ENCODE measurements around the gene XYLT2. TPM values are rescaled to one million over a fixed set of nuclear protein-coding genes. Genes with fewer than 3 reads are reported as not detected.
A peak's percentile ranks its signal among the peaks of the same experiment; 100 is the strongest.

Gene XYLT2
- total and polyA plus RNA-seq, 2 donors (not counting 3 experiments of a cell fraction or from before 2014, with no cell fraction given), result 19.1 to 26.6 TPM

- peak; percentile 7 for TF ChIP-seq POLR2AphosphoS5 (IDR thresholded peaks at IDR 0.05; ENCODE audit: insufficient read depth, low read depth, low read length)
- no peak for TF ChIP-seq MAX (IDR thresholded peaks at IDR 0.05; ENCODE audit: insufficient read depth, insufficient read length)
- TF ChIP-seq GATA2 (IDR thresholded peaks at IDR 0.05; ENCODE audit: insufficient read depth, insufficient read length, low read depth, low read length), result no peak
- dilution Hi-C loops (cut with MboI; ENCODE audit: extremely low pct_ligation_motif_present, low sequenced_read_pairs), result no loop called here
- Histone ChIP-seq H3K27ac (ENCODE audit: insufficient read depth, low read depth, low read length) (no peak overlapping the region), H2AFZ (ENCODE audit: low read depth, low read length) (no peak overlapping the region), H3K27me3 (ENCODE audit: control insufficient read depth in 2 of 2, insufficient read depth in 2 of 2, low read length in 2 of 2) (no peaks in the 10 kb centered on the region), H3K9ac (replicated peaks; ENCODE audit: extremely low read depth, insufficient read depth, low read length) (no peak overlapping the region), H4K20me1 (replicated peaks; ENCODE audit: control insufficient read depth, extremely low read depth, insufficient read depth, low read length) (no peaks in the 10 kb centered on the region), H3K36me3 (ENCODE audit: control insufficient read depth in 2 of 2, extremely low read depth in 1 of 2, insufficient read depth in 2 of 2, low read length in 2 of 2) (peaks cover 0 to 32% of the 10 kb centered on the region in 2 experiments), H3K9me3 (replicated peaks; ENCODE audit: control insufficient read depth, insufficient read depth, low read length) (no peaks in the 10 kb centered on the region), H3K79me2 (ENCODE audit: control insufficient read depth, insufficient read depth, low read length) (no peaks in the 10 kb centered on the region), H3K4me3 (replicated peaks in 1 of 3; ENCODE audit: insufficient read depth in 1 of 3, low read depth in 1 of 3, low read length in 3 of 3) (no peak overlapping the region), H3K4me1 (ENCODE audit: control insufficient read depth, extremely low read depth, insufficient read depth, low read length) (no peaks in the 10 kb centered on the region), H3K9me1 (replicated peaks; ENCODE audit: control insufficient read depth, extremely low read depth, insufficient read depth, low read length) (no peaks in the 10 kb centered on the region), H3K4me2 (ENCODE audit: insufficient read depth, low read length) (no peak overlapping the region)
- CTCF ChIA-PET, result interaction anchor here (1.2 to 4.2 kb wide), 7 partner anchors 11 to 141 kb away, joined by 4 to 30 read pairs (median 11); partner anchors contain the start of genes LRRC59, RSAD1 and XYLT2
- FAIRE-seq, result no peak
- POLR2A ChIA-PET, result no interaction called here
- DNase-seq (ENCODE audit: low read depth, low spot score), result peak; percentile 25
- BruUV-seq (replicated peaks), result no TSS peak
- intact Hi-C loops (cut with micrococcal nuclease), result no loop called here
Measured at GRCh38 chr17:50363217-50364060, 17.5 kb downstream of the XYLT2 start.

GRCh38 chr17:50364061-50364458 lies 18.1 kb downstream of the XYLT2 start:
- Histone ChIP-seq H3K9ac (replicated peaks; ENCODE audit: extremely low read depth, insufficient read depth, low read length) (no peak overlapping the region), H3K27me3 (ENCODE audit: control insufficient read depth in 2 of 2, insufficient read depth in 2 of 2, low read length in 2 of 2) (no peaks in the 10 kb centered on the region), H3K9me1 (replicated peaks; ENCODE audit: control insufficient read depth, extremely low read depth, insufficient read depth, low read length) (no peaks in the 10 kb centered on the region), H4K20me1 (replicated peaks; ENCODE audit: control insufficient read depth, extremely low read depth, insufficient read depth, low read length) (no peaks in the 10 kb centered on the region), H3K9me3 (replicated peaks; ENCODE audit: control insufficient read depth, insufficient read depth, low read length) (no peaks in the 10 kb centered on the region), H3K36me3 (ENCODE audit: control insufficient read depth in 2 of 2, extremely low read depth in 1 of 2, insufficient read depth in 2 of 2, low read length in 2 of 2) (peaks cover 0 to 27% of the 10 kb centered on the region in 2 experiments), H2AFZ (ENCODE audit: low read depth, low read length) (no peak overlapping the region), H3K27ac (ENCODE audit: insufficient read depth, low read depth, low read length) (no peak overlapping the region), H3K79me2 (ENCODE audit: control insufficient read depth, insufficient read depth, low read length) (no peaks in the 10 kb centered on the region), H3K4me3 (replicated peaks in 1 of 3; ENCODE audit: insufficient read depth in 1 of 3, low read depth in 1 of 3, low read length in 3 of 3) (no peak overlapping the region), H3K4me2 (ENCODE audit: insufficient read depth, low read length) (no peak overlapping the region), H3K4me1 (ENCODE audit: control insufficient read depth, extremely low read depth, insufficient read depth, low read length) (no peaks in the 10 kb centered on the region)
- dilution Hi-C loops (cut with MboI; ENCODE audit: extremely low pct_ligation_motif_present, low sequenced_read_pairs), result no loop called here
- BruUV-seq (replicated peaks), result no TSS peak
- TF ChIP-seq JUN (IDR thresholded peaks at IDR 0.05; ENCODE audit: borderline replicate concordance, insufficient read depth, insufficient read length, low read depth) (no peak), MAX (IDR thresholded peaks at IDR 0.05; ENCODE audit: insufficient read depth, insufficient read length) (no peak), GATA2 (IDR thresholded peaks at IDR 0.05; ENCODE audit: insufficient read depth, insufficient read length, low read depth, low read length) (no peak), FOS (IDR thresholded peaks at IDR 0.05; ENCODE audit: borderline replicate concordance, insufficient read depth, low read length) (no peak), EZH2 (IDR thresholded peaks at IDR 0.05; ENCODE audit: borderline replicate concordance, low read depth, low read length, severe bottlenecking) (no peak), POLR2A (IDR thresholded peaks at IDR 0.05; ENCODE audit: low read depth, low read length) (no peak), POLR2AphosphoS5 (IDR thresholded peaks at IDR 0.05; ENCODE audit: insufficient read depth, low read depth, low read length) (no peak), CTCF (IDR thresholded peaks at IDR 0.05; ENCODE audit: extremely low read depth in 1 of 2, insufficient read depth in 1 of 2, low read depth in 1 of 2, low read length in 2 of 2) (no peak), MYC (IDR thresholded peaks at IDR 0.05; ENCODE audit: low read depth, low read length) (no peak)
- intact Hi-C loops (cut with micrococcal nuclease), result no loop called here
- POLR2A ChIA-PET, result no interaction called here
- no peak for FAIRE-seq
- no peak for DNase-seq (ENCODE audit: low read depth, low spot score)
- CTCF ChIA-PET, result interaction anchor here (1.0 to 4.2 kb wide), 3 partner anchors 10 to 164 kb away, joined by 4 to 24 read pairs (median 6); partner anchors contain the start of gene XYLT2
